ENCODE data around the gene STYXL2. TPM values are rescaled to one million over a fixed set of nuclear protein-coding genes. Genes with fewer than 3 reads are reported as not detected.

Gene STYXL2
- total and polyA plus RNA-seq, 2 of the 4 experiments (the other 2 are of a cell fraction), result not detected

DNA sequence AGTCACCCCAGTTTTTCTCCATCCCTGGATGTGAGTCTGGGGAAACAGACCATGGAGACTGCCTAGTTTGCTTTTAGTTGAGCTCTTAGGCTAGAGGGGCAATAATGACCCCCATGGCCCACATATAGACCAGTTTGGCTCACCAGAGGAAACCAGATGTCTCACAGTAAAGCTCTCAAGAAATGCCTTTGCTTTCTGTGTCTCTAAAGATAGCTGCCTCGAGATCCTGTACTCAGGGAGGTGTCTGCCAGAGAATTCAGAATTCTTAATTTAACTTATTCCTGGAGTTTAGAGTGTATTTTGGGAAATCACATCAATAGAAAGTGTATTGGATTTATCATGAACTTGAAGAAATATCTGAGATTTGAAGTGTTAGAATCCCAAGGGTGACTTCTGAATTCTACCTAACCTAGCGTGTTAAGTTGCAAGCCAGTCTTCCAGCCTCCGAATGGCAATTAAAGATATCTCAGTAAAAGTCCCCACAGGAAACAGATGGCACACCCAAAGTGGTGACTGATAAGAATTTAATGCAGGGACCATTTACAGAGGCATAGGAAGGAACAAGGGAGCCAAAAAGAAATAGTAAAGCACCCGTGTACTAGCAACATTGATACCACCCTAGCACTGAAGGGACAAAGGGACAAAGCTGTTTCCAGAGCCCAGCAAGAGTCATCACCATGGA lies 37.1 kb downstream of the STYXL2 start:
- BruUV-seq (replicated peaks), result no TSS peak
- WGBS, 2 experiments (ENCODE audit: extremely low coverage in 2 of 2, insufficient read length in 1 of 2), result no CpG with 5 or more reads among the region's 4 CpGs
- Histone ChIP-seq H4K20me1 (ENCODE audit: insufficient read depth, low read length) (no peaks in the 10 kb centered on the region), H2AFZ (replicated peaks; ENCODE audit: low read length, poor library complexity) (no peak overlapping the region), H3K9ac (ENCODE audit: low read depth, low read length) (no peak overlapping the region), H2BK5ac (ENCODE audit: low read depth, low read length, poor library complexity, severe bottlenecking) (no peak overlapping the region), H2BK15ac (ENCODE audit: low read depth, low read length) (no peak overlapping the region), H4K91ac (ENCODE audit: insufficient read depth, low read depth, low read length) (no peak overlapping the region), H3K9me3 (ENCODE audit: control insufficient read depth, insufficient read depth, low read length) (no peaks in the 10 kb centered on the region), H3K27ac (ENCODE audit: insufficient read depth, low read length) (no peak overlapping the region), H3K4me3 (ENCODE audit: insufficient read depth, low read depth, low read length) (no peak overlapping the region), H3K27me3 (ENCODE audit: control insufficient read depth, insufficient read depth, low read length) (peaks cover 1% of the 10 kb centered on the region), H2BK20ac (ENCODE audit: low read depth, low read length) (no peak overlapping the region), H3K36me3 (ENCODE audit: control insufficient read depth, insufficient read depth, low read length) (no peaks in the 10 kb centered on the region), H3K18ac (ENCODE audit: low read depth, low read length) (no peak overlapping the region), H4K5ac (ENCODE audit: low read depth, low read length) (no peak overlapping the region), H2AK9ac (replicated peaks; ENCODE audit: low read depth, low read length, poor library complexity) (no peak overlapping the region), H3K14ac (replicated peaks; ENCODE audit: low read depth, low read length) (no peak overlapping the region), H2BK120ac (ENCODE audit: low read depth, low read length) (no peak overlapping the region), H3K23ac (ENCODE audit: low read depth, low read length) (no peak overlapping the region), H3K79me1 (ENCODE audit: low read depth in 1 of 2, low read length in 2 of 2) (no peaks in the 10 kb centered on the region), H3K4me1 (ENCODE audit: control insufficient read depth, insufficient read depth, low read length) (no peaks in the 10 kb centered on the region), H3K56ac (ENCODE audit: extremely low read depth, insufficient read depth, low read length) (no peak overlapping the region), H3K4ac (ENCODE audit: low read depth, low read length) (no peak overlapping the region), H4K8ac (ENCODE audit: low read depth in 2 of 2, low read length in 2 of 2) (no peak overlapping the region), H3K9me1 (ENCODE audit: insufficient read depth, low read length) (no peaks in the 10 kb centered on the region), H3K4me2 (ENCODE audit: low read depth, low read length) (no peak overlapping the region), H2AK5ac (ENCODE audit: low read depth, low read length) (no peak overlapping the region)
- DNase-seq (no peak), ATAC-seq (ENCODE audit: low read depth) (no peak)
- in situ Hi-C loops (cut with MboI; ENCODE audit: low sequenced_read_pairs) (no loop called here), intact Hi-C loops (cut with micrococcal nuclease) (no loop called here), dilution Hi-C loops (cut with HindIII; ENCODE audit: low sequenced_read_pairs, unreplicated experiment) (no loop called here)
- no peak for TF ChIP-seq CEBPB (IDR thresholded peaks at IDR 0.05; ENCODE audit: low read depth, low read length)
- TF ChIP-seq RFX5 (IDR thresholded peaks at IDR 0.05; ENCODE audit: low read depth, low read length), result no peak
- TF ChIP-seq, protein P1, sequence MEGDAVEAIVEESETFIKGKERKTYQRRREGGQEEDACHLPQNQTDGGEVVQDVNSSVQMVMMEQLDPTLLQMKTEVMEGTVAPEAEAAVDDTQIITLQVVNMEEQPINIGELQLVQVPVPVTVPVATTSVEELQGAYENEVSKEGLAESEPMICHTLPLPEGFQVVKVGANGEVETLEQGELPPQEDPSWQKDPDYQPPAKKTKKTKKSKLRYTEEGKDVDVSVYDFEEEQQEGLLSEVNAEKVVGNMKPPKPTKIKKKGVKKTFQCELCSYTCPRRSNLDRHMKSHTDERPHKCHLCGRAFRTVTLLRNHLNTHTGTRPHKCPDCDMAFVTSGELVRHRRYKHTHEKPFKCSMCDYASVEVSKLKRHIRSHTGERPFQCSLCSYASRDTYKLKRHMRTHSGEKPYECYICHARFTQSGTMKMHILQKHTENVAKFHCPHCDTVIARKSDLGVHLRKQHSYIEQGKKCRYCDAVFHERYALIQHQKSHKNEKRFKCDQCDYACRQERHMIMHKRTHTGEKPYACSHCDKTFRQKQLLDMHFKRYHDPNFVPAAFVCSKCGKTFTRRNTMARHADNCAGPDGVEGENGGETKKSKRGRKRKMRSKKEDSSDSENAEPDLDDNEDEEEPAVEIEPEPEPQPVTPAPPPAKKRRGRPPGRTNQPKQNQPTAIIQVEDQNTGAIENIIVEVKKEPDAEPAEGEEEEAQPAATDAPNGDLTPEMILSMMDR (conservative IDR thresholded peaks at IDR 0.05; ENCODE audit: low read depth, low read length), result no peak
- TF ChIP-seq MAZ (IDR thresholded peaks at IDR 0.05; ENCODE audit: borderline replicate concordance, low read depth, low read length), result no peak
- TF ChIP-seq NFE2L2 (IDR thresholded peaks at IDR 0.05; ENCODE audit: low read depth, low read length), result no peak
- TF ChIP-seq CHD1 (IDR thresholded peaks at IDR 0.05; ENCODE audit: low read depth, low read length), result no peak
- POLR2A ChIA-PET (ENCODE audit: unreplicated experiment), result no interaction called here
- CTCF ChIA-PET, result no interaction called here

Data from IMR-90 (cell line).